Thoracic aorta (tissue), 2 donors: ENCODE results near the gene EFHC1. TPM values are rescaled to one million over a fixed set of nuclear protein-coding genes. Genes with fewer than 3 reads are reported as not detected.

Experiments
- ATAC-seq: fragments of 150-250 bp; one replicate; pipeline ENCODE4 v1.8.0; 2017; ENCODE audit warnings: low read depth; ENCODE audit not compliant: insufficient number of reproducible peaks, low FRiP score
- DNase-seq: peaks from one replicate; pipeline ENCODE4 v3.0.0-alpha.2; 2020; ENCODE audit warnings: low spot score
- H3K27ac ChIP-seq, 2 donors: fragments of 200-600 bp; sonication (generic); 1 replicate in 1 of 2; 2 replicates in 1 of 2; pipeline ENCODE4 v1.5.1; 2016; ENCODE audit warnings: mild to moderate bottlenecking in 2 of 2, moderate library complexity in 2 of 2
- H3K27me3 ChIP-seq: fragments of 200-600 bp; sonication (generic); replicated peaks from 2 replicates; pipeline ENCODE4 v1.6.0; 2016; ENCODE audit warnings: mild to moderate bottlenecking; ENCODE audit not compliant: insufficient read depth
- H3K36me3 ChIP-seq: fragments of 200-600 bp; sonication (generic); one replicate; pipeline ENCODE4 v1.5.1; 2016
- H3K4me1 ChIP-seq, 2 donors: fragments of 200-600 bp; sonication (generic); 1 replicate in 1 of 2; 2 replicates in 1 of 2; pipeline versions ENCODE4 v1.5.1 to v1.6.0; 2016; ENCODE audit warnings: low read depth in 2 of 2, mild to moderate bottlenecking in 1 of 2; ENCODE audit not compliant: control insufficient read depth in 1 of 2
- H3K4me3 ChIP-seq: fragments of 200-600 bp; sonication (generic); 2 replicates; pipeline ENCODE4 v1.5.1; 2016; ENCODE audit warnings: mild to moderate bottlenecking
- H3K9me3 ChIP-seq: fragments of 200-600 bp; sonication (generic); 2 replicates; pipeline ENCODE4 v1.5.1; 2016
- CTCF ChIP-seq: fragments of 200-600 bp; sonication (generic); IDR thresholded peaks from one replicate; pipeline ENCODE4 v1.5.1; 2019; ENCODE audit warnings: antibody characterized with exemption
- total RNA-seq, 2 donors: library from RNA; depleted of rRNA; stranded (reverse); fragments of >200 nt; gene quantifications; one replicate each; pipeline versions ENCODE4 v1.1.0 to v1.2.3, GENCODE V29; 2016

The EFHC1 gene
- total RNA-seq, 2 donors from 2014 or later: 13.5 to 14.9 TPM

GRCh38 chr6:52400313-52401041 lies 19.7 kb upstream of the EFHC1 start:
- DNase-seq (no peak), ATAC-seq (no peak)
- Histone ChIP-seq H3K4me3 (no peak overlapping the region), H3K27ac (no peak overlapping the region), H3K9me3 (no peaks in the 10 kb centered on the region), H3K27me3 (no peaks in the 10 kb centered on the region), H3K4me1 (no peaks in the 10 kb centered on the region), H3K36me3 (no peaks in the 10 kb centered on the region)
- no peak for TF ChIP-seq CTCF

- H3K4me3 ChIP-seq: no peak overlapping the region
- TF ChIP-seq CTCF: no peak
These were observed 17.1 kb upstream of the EFHC1 start for GRCh38 chr6:52403086-52403485.

GRCh38 chr6:52403627-52404026 lies 16.5 kb upstream of the EFHC1 start:
- H3K4me1 ChIP-seq: no peaks in the 10 kb centered on the region
- no peak for TF ChIP-seq CTCF
- ATAC-seq (no peak), DNase-seq (no peak)
- H3K27ac ChIP-seq: no peak overlapping the region
- no peaks in the 10 kb centered on the region for H3K36me3 ChIP-seq
- H3K27me3 ChIP-seq: no peaks in the 10 kb centered on the region
- H3K4me3 ChIP-seq: no peak overlapping the region
- no peaks in the 10 kb centered on the region for H3K9me3 ChIP-seq

More at GRCh38 chr6:52403086-52403485, 17.1 kb upstream of the EFHC1 start:
- no peak overlapping the region for H3K27ac ChIP-seq
- ATAC-seq: no peak
- H3K36me3 ChIP-seq: no peaks in the 10 kb centered on the region
- no peaks in the 10 kb centered on the region for H3K27me3 ChIP-seq
- DNase-seq: no peak
- no peaks in the 10 kb centered on the region for H3K4me1 ChIP-seq
- no peaks in the 10 kb centered on the region for H3K9me3 ChIP-seq

GRCh38 chr6:52405243-52405642 lies 14.9 kb upstream of the EFHC1 start:
- no peaks in the 10 kb centered on the region for H3K4me1 ChIP-seq
- ATAC-seq (no peak), DNase-seq (no peak)
- no peaks in the 10 kb centered on the region for H3K9me3 ChIP-seq
- no peaks in the 10 kb centered on the region for H3K27me3 ChIP-seq
- H3K27ac ChIP-seq: no peak overlapping the region
- TF ChIP-seq CTCF: no peak
- H3K36me3 ChIP-seq: no peaks in the 10 kb centered on the region
- H3K4me3 ChIP-seq: no peak overlapping the region

- Histone ChIP-seq H3K36me3 (no peaks in the 10 kb centered on the region), H3K27ac (no peak overlapping the region), H3K4me1 (no peaks in the 10 kb centered on the region), H3K9me3 (no peaks in the 10 kb centered on the region), H3K27me3 (no peaks in the 10 kb centered on the region), H3K4me3 (no peak overlapping the region)
- TF ChIP-seq CTCF: peak; percentile 32
- no peak for ATAC-seq
- DNase-seq: no peak
These were observed 12.7 kb upstream of the EFHC1 start for GRCh38 chr6:52407467-52407866.
